Epidermal melanocyte (primary cell): ENCODE data around the gene CGNL1.

ENCODE experiments used
- DNase-seq: peaks from one replicate; pipeline ENCODE4 v3.0.0; 2011; ENCODE audit warnings: low spot score; ENCODE audit not compliant: insufficient read length

CGNL1 gene

GRCh38 chr15:57519806-57520205 lies 143.5 kb downstream of the CGNL1 start:
- DNase-seq: no peak

- no peak for DNase-seq
These were observed 145.2 kb downstream of the CGNL1 start for GRCh38 chr15:57521503-57521902.

- DNase-seq: no peak
These were observed 145.8 kb downstream of the CGNL1 start for GRCh38 chr15:57522148-57522547.

GRCh38 chr15:57525581-57525980 lies 149.3 kb downstream of the CGNL1 start:
- no peak for DNase-seq

GRCh38 chr15:57526076-57526475 lies 149.8 kb downstream of the CGNL1 start:
- no peak for DNase-seq

GRCh38 chr15:57526615-57527014 lies 150.3 kb downstream of the CGNL1 start:
- no peak for DNase-seq

GRCh38 chr15:57527382-57528091 lies 151.2 kb downstream of the CGNL1 start:
- peak; percentile 58 for DNase-seq

GRCh38 chr15:57528940-57529565 lies 152.7 kb downstream of the CGNL1 start:
- no peak for DNase-seq

- no peak for DNase-seq
These were observed 153.4 kb downstream of the CGNL1 start for GRCh38 chr15:57529748-57530147.

- no peak for DNase-seq
These were observed 156.6 kb downstream of the CGNL1 start for GRCh38 chr15:57532731-57533447.

- no peak for DNase-seq
These were observed 157.1 kb downstream of the CGNL1 start for GRCh38 chr15:57533448-57533799.

GRCh38 chr15:57534281-57534680 lies 158.0 kb downstream of the CGNL1 start:
- DNase-seq: no peak

GRCh38 chr15:57537072-57537471 lies 160.8 kb downstream of the CGNL1 start:
- no peak for DNase-seq

GRCh38 chr15:57537488-57538264 lies 161.4 kb downstream of the CGNL1 start:
- no peak for DNase-seq

GRCh38 chr15:57538265-57538529 lies 161.9 kb downstream of the CGNL1 start:
- no peak for DNase-seq

- no peak for DNase-seq
These were observed 162.5 kb downstream of the CGNL1 start for GRCh38 chr15:57538821-57539220.

GRCh38 chr15:57540211-57540610 lies 163.9 kb downstream of the CGNL1 start:
- DNase-seq: no peak

- no peak for DNase-seq
These were observed 164.4 kb downstream of the CGNL1 start for GRCh38 chr15:57540736-57541135.

- no peak for DNase-seq
These were observed 165.0 kb downstream of the CGNL1 start for GRCh38 chr15:57541271-57541670.

GRCh38 chr15:57541805-57542504 lies 165.7 kb downstream of the CGNL1 start:
- DNase-seq: peak; percentile 64

GRCh38 chr15:57542505-57542817 lies 166.2 kb downstream of the CGNL1 start:
- no peak for DNase-seq
